ENCODE data around the gene BCAT1.
"Not testable (repeated sequence)": the region's sequence is repeated elsewhere in the genome, so short reads cannot be mapped to it uniquely, and the experiment has no call there.

The BCAT1 gene

DNA sequence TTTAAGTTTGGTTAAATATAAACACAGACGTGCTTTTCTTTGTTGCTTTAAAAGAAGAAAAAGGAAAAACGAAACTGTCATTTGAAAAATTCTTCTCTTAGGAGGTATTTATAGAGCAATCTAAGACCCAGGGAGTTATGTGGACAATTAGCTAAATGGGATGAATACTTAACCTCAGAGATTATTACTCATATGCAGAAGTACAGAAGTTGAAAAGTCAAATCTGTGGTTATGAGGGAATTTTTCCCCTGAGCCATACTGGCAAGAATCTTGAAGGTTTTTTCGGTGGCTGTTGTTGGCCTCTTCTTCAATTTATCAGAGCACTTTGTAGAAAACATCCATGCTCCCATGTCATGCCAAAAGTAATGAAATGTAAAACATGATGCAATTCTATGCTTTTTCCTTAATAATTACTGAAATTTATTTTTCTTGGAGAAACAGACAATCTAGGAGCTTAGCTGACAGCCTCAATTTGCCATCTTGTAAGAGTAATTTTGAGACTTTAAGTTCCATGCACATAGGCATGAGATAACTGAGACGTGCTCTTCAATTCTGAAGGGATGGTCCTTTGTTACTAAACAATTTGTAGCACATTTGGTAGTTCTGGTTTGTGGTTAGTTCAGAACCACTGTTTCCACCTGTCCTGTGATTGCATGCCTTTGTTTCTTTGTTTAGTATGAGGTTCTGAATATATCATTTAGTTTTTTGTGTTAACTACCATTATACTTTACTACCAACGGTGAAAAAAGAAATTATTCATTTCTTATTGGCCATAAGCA, 126.6 kb downstream of the BCAT1 start:
- no peak for DNase-seq (ENCODE audit: insufficient read length, low spot score)
- FAIRE-seq: no peak

DNA sequence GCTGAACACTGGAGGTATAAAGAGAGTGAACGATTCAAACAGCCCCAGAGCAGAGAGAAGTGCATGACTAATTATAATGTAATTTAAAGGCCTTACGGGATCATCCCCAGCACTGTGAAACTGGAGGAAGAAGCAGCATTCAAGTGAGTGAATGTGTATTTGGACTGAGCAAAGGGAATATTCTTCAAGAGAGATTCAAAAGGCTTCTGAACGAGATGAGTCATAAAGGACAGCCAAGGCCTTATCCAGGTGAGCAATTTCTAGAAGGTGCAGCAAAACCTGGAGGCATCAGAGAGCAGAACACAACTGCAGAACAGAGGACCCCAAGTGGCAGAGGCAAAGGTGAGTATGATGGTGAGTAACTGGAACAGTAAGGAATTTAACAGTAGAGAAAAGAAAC, 127.2 kb downstream of the BCAT1 start:
- FAIRE-seq (no peak), DNase-seq (ENCODE audit: insufficient read length, low spot score) (no peak)

DNA sequence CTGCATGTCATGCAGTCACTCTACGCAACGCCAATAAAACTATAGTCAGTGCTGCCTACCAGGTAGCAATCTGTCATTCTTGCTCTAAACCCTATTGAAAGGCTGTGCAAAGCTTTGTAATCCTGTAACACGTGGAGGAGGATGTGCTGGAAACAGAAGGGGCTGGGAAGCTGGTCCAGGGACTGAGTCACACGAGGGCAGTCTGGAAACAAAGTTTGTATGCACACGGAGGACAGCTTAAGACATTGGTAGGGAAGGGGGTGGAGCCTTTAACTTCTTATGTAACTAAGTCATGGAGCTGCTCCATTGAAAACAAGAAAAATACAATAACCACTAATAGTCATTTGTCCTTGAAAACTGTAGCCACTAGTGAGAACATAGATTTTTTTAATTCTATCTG, 128.0 kb downstream of the BCAT1 start:
- FAIRE-seq: peak; percentile 33
- DNase-seq (ENCODE audit: insufficient read length, low spot score): no peak

GRCh38 chr12:24818351-24818750, 130.6 kb downstream of the BCAT1 start:
- DNase-seq (ENCODE audit: insufficient read length, low spot score): no peak
- FAIRE-seq: no peak

DNA sequence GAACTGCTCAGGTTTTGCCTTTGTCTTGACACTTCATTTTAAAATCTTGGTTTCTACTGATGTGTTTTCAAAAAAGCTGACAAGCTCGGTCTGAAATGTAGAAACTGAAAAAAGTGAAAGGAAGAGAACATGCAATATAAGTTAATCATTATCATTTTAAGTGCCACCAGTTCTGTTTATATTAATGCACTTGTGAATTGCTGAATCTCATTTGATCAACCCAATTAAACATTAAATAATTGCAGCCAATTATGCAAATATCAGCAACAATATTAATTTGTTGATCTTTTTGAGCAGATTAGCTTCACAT, 133.8 kb downstream of the BCAT1 start:
- no peak for DNase-seq (ENCODE audit: insufficient read length, low spot score)
- FAIRE-seq: no peak

DNA sequence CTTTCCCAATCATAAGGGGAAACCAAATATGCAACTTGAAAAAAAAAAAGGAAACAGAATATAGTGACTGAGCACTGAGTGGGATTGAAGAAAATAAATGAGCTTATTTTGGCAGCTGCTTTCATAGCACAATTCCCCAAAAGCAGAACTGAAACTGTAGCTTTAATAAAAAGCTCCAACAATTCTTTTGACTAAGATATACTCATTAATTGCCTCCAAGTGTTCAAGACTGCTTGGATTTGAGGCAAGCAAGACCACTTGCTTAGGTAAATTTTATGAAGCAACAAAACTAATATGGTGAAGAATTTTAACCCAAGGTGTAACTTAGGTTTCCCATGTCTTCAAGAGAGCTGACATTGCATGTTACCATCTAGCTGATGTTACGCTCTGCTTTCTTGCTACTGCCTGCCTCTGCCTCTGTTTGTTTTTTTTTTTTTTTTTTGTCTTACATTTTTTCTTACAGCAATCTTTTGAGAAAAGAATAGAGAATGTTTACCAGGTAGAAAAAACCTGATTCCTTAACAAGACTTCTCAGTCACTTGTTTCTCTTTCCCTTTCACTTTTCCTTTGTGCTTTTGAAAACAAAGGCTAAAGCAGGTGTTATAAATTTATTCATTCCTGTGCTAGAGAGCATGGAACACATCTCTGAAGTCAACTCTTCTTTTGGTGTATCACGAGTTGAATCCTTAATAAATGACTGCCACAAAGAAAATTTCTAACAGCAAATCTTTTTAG, 134.4 kb downstream of the BCAT1 start:
- DNase-seq (ENCODE audit: insufficient read length, low spot score): no peak

DNA sequence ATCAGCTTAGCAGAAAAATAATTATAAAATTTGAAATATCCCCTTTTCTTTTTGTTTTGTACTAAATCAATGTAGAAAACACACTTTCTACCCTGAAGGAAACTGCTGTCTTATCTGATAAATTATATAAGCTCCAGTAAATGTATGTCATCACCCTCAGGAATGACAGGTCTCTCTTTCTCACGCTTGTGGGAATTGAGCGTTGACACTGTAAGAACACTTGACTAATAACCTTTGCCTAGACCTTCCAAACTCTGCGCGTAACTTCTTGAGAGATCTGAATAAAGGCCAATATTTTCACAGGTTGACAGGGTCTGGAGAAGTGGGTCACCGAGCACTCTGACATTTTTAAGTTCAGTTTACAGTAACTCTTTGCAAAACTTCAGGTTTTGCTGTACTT, 138.5 kb downstream of the BCAT1 start:
- DNase-seq (ENCODE audit: insufficient read length, low spot score) (no peak), FAIRE-seq (no peak)

More for the DNA sequence above, 134.4 kb downstream of the BCAT1 start:
- no peak for FAIRE-seq

- not testable (repeated sequence) for FAIRE-seq; DNase-seq (ENCODE audit: insufficient read length, low spot score)
These were observed 139.6 kb downstream of the BCAT1 start for GRCh38 chr12:24809306-24809705.

DNA sequence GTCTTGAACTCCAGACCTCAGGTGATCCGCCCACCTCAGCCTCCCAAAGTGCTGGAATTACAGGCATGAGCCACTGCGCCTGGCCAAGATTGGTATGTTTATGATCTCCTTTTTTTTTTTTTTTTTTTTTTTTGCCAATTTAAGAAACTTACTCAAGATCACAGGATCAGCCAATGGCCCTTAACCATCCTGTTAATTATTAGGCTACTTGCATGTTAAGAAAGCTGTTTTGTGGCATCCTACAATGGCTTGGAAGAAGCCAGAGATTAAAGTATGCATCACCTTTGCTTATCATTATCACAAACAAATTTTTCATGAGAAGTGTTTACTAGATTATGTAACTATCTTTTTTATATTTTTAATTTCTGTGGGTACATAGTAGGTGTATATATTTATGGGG, 140.2 kb downstream of the BCAT1 start:
- no peak for DNase-seq (ENCODE audit: insufficient read length, low spot score)
- FAIRE-seq: no peak

DNA sequence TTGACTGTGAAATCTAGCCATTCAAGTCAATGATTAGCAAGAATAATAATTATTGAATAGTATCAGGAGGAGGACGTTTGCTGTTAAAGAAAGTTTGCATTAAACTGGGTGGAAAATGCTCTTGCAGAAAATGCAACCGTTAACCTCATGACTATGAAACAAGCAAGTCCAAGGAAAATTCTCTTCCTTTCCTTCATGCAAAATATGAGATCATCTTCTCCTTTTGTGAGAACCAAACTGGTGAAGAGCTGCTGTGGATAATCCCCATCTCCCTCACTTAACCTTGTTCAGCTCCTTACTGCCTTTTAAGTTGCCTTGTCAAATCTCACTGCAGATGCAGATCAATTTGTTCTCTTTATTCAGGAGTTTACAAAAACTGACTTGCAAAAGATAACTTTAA, 142.5 kb downstream of the BCAT1 start:
- DNase-seq (ENCODE audit: insufficient read length, low spot score) (no peak), FAIRE-seq (no peak)

- DNase-seq (ENCODE audit: insufficient read length, low spot score): no peak
- FAIRE-seq: no peak
These were observed 145.3 kb downstream of the BCAT1 start for GRCh38 chr12:24803430-24804245.

- no peak for FAIRE-seq
These were observed 150.6 kb downstream of the BCAT1 start for GRCh38 chr12:24798335-24798734.

GRCh38 chr12:24797901-24798300, 151.0 kb downstream of the BCAT1 start:
- no peak for FAIRE-seq

More at GRCh38 chr12:24798335-24798734, 150.6 kb downstream of the BCAT1 start:
- no peak for DNase-seq (ENCODE audit: insufficient read length, low spot score)

DNA sequence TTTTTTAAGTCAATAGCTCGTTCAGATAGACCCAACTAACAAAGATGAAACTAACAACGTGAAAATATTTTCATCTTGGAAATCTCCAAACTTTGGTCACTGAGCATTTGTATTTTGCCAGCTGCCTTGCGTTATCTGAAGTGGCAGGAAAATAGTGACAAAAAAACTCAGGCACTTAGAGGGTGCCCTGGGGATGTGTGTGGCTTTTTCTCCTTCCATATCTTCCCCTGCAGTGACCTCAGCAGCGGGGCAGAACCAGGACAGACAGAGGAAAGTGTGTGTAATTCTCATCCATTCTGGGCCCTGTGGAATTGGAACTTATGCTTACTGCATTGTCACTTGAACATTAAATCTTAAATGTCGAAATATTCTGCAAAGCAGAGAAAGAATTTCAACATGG, 152.0 kb downstream of the BCAT1 start:
- DNase-seq (ENCODE audit: insufficient read length, low spot score): no peak
- no peak for FAIRE-seq

More at GRCh38 chr12:24797901-24798300, 151.0 kb downstream of the BCAT1 start:
- no peak for DNase-seq (ENCODE audit: insufficient read length, low spot score)

- DNase-seq (ENCODE audit: insufficient read length, low spot score) (no peak), FAIRE-seq (no peak)
These were observed 153.1 kb downstream of the BCAT1 start for GRCh38 chr12:24795699-24796347.

DNA sequence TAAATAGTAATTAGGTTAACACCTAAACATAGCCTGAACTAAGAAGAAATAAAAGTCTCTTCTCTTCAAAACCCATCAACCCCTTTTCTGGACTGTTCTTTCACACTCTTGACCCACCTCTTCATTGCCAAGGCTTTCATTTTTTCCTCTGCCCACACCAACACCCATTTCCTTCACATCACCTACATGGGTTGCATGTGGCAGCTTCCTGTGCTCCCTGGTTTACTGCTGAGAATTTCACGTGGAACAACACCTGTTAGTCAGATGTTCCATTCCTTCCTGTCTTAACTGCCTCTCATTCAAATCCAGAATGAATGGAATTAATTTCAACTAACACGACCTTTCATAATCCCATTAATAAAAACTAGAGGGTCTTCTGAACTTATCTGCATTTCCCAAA, 157.3 kb downstream of the BCAT1 start:
- DNase-seq (ENCODE audit: insufficient read length, low spot score) (no peak), FAIRE-seq (no peak)

DNA sequence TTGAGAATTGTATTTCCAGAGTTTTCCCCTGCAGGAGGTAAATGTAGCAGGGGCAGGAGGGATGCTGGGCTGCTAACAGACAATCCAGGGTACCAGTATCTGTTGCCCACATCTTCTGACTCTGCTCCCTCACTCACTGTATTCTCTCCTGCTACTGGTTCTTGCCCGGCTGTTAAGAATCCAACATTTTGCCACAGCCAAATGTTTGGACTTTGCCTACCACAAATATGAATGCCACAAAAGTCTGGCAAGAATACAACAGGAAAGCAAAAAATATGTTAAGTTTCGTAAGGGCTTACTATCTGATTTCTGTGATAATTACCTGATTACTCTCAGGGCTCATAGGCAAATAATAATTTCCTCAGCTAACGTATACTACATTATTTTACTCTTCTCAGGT, 160.0 kb downstream of the BCAT1 start:
- FAIRE-seq (no peak), DNase-seq (ENCODE audit: insufficient read length, low spot score) (no peak)

DNA sequence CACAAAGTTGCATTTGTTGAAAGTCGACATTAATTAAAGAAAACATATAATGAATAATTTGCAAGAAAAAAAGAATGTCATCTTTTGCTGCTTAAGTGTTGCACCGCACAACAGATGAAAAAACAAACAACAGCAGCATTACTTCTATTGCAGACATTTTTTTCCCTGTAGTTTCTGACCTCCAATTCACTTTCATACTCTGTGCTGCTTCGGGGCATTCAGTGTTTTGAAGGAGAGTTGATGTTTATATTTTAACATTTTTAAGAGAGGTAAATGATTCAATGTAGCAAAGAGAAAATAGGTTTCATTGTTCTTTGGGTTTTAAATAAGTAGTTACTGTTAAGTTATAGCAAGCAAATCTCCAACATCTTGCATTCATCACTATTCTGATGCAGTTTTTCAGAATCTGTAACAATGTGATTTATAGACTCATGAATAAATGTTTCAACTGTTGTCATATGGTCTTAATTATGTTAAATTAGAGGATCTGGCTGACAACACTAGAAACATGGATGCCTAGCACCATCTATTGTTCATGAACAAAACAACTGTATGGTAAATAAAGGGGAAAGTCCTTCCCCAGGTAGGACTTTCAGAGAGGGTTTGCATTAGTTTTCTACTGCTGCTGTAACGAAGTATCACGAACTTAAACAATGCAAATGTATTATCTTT, 168.1 kb downstream of the BCAT1 start:
- DNase-seq (ENCODE audit: insufficient read length, low spot score) (no peak), FAIRE-seq (no peak)

DNA sequence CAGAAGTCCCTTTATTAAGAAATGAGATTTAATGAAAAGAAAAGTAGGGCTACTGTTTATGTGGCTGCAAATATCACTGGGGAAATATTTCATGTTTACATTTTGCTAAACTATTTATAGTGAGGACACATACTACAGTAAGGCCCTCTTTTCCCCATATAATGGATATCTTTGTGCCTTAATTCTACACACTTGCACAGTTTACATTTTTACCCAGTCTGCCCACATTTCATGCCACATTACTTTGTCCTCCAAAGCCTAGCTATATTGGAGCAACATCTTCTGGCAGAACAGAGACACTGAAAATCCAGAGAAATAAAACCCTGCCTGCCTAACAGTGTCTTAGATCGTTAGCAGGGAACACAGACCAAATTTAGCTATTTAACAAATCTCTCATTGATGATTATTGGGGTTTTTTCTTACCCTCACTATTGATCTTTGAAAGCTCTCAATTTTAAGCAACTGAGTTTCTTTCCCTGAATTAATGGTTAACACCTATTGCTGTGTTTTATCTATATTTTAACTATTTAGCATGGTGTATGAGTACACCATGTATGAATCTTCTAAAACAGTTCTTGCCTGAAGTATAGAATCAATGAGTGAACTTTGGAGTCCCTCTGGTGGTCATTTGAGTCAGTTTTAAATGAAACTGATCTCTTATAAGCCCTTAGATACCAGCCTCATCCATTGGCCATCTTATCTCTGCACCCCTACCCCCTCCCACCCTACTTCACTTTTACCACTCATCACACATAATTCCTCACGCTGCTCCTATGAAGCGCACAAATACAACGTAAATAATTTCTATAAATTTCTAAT, 170.2 kb downstream of the BCAT1 start:
- FAIRE-seq (no peak), DNase-seq (ENCODE audit: insufficient read length, low spot score) (peak; percentile 10)

DNA sequence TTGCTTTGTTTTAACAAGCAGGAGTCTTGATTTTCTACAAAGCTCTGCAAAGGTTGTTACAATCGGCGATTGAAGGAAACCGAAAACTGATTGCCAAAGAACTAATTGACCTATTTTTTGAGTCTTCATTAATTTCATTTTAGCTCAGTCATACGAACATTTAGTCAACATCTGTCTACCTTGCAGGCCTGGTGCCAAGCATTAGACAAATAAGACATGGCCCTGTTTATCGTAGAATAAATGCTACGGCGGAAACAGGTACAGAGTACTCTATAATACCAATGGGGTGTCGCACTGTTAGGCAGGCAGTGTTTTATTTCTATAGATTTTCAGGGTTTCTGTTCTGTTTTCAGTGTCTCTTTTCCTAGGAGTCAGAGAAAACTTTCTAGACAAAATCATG, 171.5 kb downstream of the BCAT1 start:
- DNase-seq (ENCODE audit: insufficient read length, low spot score): no peak
- no peak for FAIRE-seq
